ENCODE measurements around the gene FSIP1. TPM values are rescaled to one million over a fixed set of nuclear protein-coding genes. Genes with fewer than 3 reads are reported as not detected.
A peak's percentile ranks its signal among the peaks of the same experiment; 100 is the strongest.

Gene FSIP1
- total RNA-seq, 1 experiment from 2014 or later = 1.0 TPM

GRCh38 chr15:39720081-39720480, 62.6 kb downstream of the FSIP1 start:
- no peak for DNase-seq (ENCODE audit: low spot score)

DNA sequence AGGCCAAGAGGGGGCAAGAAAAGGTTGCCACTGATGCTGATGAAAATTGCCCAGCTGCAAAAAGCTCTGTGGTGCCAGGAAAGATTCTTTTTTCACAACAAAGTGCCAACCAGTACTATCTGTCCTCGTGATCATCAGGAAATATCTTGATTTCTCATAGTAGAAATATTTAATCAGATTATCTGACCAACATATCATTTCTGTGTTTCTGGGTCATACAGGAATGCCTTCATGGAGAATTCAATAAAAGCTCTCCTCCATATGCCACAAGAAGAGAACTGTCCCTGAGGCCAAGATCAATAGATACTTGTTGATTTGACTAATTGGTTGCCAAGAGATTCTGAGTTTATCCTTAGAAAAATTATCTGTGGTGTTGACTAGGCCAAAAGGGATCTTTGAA, 63.5 kb downstream of the FSIP1 start:
- no peak for DNase-seq (ENCODE audit: low spot score)

GRCh38 chr15:39717134-39717533, 65.5 kb downstream of the FSIP1 start:
- no peak for DNase-seq (ENCODE audit: low spot score)

- DNase-seq (ENCODE audit: low spot score) = no peak
Measured at GRCh38 chr15:39714251-39714650, 68.4 kb downstream of the FSIP1 start.

DNA sequence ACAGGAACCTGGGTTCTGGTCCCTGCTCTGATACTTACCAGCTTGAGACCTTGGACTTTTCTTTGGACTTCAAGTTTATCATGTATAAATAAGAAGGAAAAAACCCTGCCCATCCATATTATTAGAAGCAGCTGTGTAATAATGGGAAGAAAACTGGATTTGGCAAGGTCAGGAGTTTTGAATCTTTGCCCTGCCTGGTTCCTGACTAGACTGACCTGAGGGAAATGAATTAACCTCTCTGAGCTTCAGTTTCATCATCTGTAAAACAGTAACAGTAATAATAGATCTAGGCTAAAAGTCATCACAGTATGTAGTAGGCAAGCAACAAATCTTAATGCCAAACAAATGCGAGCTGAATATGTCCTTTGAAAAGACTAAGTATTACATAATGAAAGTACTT, 68.8 kb downstream of the FSIP1 start:
- DNase-seq (ENCODE audit: low spot score) = no peak

GRCh38 chr15:39710681-39711080, 72.0 kb downstream of the FSIP1 start:
- DNase-seq (ENCODE audit: low spot score) = no peak

- DNase-seq (ENCODE audit: low spot score) = no peak
Measured at GRCh38 chr15:39709941-39710340, 72.7 kb downstream of the FSIP1 start.

DNA sequence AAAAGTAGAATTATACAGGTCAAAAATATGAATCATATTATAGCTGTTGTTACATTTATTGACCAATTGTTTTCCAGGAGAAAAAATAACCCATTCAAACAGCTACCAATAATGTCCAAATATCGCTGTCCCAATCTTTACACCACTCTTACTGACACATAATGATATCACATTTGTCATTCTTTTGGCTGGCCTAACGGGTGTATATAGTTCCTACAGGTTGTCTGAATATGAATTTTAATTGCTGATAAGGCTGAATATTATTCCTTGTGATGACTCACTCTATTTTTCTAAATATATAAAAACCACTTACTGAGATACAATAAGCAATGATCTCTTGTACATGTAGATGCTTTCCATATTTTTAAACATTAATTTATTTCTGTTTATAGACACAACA, 76.4 kb downstream of the FSIP1 start:
- no peak for DNase-seq (ENCODE audit: low spot score)

GRCh38 chr15:39704689-39705088, 78.0 kb downstream of the FSIP1 start:
- no peak for DNase-seq (ENCODE audit: low spot score)

- no peak for DNase-seq (ENCODE audit: low spot score)
Measured at GRCh38 chr15:39704235-39704634, 78.4 kb downstream of the FSIP1 start.

- DNase-seq (ENCODE audit: low spot score) = no peak
Measured at GRCh38 chr15:39701988-39702387, 80.7 kb downstream of the FSIP1 start.

DNA sequence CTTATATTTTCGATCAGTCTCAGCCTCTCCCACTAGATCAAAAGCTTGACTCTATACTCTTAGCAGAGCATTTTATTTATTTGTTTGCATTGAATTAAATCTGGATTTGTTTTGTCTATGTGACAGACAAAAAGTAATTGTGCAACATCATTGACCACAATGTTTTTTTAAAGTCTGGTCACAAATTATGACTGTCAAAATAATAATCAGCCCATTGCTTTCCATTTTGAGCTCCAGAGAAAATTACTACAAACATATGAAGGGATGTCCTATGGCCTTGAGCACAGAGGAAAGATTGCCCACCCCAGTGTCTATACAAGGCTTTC, 82.3 kb downstream of the FSIP1 start:
- DNase-seq (ENCODE audit: low spot score) = no peak

DNA sequence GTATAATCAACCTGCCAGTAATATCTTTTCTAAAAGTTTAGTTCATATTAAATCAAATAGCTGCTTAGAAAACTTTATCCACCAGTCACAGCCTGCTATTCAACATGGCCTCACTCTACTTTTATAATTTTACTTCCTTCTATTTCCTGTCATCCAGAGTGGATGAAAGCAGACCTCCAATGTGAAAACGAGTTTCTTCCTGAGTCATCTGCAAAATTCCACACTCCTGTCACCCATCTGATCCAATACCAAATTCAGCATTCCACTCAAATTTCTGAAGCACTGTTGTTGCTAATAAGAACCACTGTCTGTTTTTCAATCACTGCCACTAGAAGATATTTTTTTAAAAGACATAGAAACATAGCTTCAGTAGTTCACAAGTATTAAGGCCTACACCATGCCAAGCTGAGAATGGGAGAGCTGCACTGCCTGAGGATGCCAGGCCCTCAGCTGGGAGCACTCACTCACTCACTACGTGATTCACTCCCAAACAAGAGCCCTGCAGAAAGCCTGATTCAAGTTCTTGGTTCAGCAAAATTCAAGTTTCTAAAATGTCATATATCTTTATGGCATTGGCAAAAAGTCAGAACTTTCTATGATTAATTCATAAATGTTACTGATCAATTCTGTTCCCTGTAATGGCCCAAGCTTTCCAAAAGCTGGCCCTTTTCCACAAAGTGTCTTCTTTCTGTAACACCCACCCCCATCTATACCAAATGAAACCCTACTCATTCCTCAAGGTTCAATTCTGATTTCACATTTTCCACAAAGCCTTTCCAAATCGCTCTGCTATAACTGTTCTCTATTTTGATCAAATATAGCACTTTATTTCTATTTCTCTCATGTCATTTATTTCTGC, 82.9 kb downstream of the FSIP1 start:
- DNase-seq (ENCODE audit: low spot score) = no peak

- no peak for DNase-seq (ENCODE audit: low spot score)
Measured at GRCh38 chr15:39698444-39699390, 83.9 kb downstream of the FSIP1 start.

DNA sequence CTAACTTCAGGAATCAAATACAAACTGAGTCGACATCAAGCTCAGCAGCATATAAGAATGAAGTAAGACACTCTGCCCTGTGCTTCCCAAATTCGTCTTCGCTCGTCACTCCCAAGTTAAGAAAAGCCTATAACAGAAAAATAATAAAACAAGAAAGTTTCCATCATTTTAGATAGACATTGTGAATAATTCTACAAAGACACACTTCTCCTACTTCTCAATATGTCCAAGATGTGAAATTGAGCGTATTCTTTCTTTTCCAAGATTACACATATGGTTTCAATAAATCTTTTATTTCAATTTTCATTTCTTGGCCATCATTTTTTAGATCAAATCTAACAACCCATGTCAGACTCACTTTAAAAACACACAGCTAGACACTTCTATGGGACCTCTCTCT, 85.1 kb downstream of the FSIP1 start:
- no peak for DNase-seq (ENCODE audit: low spot score)

DNA sequence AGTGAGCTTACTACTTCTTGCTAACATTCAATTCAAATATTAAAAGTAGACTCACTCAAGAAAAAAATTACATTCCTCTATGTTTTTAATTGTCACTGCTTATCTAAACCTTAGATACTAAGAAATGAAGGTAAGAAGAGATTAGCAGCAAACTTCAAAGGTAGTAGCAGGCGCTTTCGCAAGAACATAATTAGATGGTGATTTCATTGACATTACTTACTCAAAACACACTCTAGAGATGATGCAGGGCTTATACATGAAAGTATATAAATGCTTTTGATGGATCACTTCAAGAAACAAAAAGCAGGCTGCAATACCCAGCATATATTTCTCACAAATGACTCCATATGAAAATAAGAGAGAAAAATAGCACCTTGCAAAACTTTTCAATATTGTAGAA, 86.8 kb downstream of the FSIP1 start:
- DNase-seq (ENCODE audit: low spot score) = no peak

- DNase-seq (ENCODE audit: low spot score) = no peak
Measured at GRCh38 chr15:39692356-39693327, 90.0 kb downstream of the FSIP1 start.

DNA sequence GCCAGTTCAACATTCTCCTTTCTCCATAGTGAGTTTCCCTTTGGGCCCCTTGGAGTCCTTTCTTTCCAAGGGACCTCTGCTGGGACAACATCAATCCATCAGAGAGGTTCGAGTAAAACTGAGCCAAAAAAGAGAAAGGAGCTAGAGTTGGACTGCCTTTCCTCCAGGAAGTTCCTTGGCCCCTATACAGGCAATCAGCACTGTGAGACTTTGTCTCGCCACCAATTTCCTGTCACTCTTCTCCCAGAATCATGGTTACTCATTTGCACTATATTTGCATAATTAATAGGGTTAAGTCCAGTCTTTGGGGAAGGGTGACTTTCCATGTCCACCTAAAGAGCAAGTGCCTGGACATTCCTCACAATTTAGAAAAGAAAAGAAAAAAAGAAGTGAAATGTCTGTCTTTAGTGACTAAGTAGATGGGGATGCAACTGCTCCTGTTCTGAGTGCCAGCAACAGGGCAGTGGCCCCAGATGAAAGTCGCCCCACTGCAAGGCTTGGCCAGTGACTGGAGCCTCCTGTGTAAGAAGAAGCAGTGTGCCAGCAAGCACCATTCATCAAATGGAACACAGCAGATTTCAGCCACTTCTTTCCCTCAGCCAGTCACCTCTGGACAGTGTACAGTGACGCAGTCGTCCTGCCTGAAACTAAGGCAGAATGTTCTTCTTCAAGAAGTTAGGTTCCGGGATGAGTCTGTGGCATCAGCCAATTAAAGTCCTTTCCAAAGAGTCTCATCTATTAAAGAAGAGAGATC, 91.6 kb downstream of the FSIP1 start:
- DNase-seq (ENCODE audit: low spot score) = no peak

GRCh38 chr15:39687965-39688364, 94.7 kb downstream of the FSIP1 start:
- DNase-seq (ENCODE audit: low spot score) = no peak

DNA sequence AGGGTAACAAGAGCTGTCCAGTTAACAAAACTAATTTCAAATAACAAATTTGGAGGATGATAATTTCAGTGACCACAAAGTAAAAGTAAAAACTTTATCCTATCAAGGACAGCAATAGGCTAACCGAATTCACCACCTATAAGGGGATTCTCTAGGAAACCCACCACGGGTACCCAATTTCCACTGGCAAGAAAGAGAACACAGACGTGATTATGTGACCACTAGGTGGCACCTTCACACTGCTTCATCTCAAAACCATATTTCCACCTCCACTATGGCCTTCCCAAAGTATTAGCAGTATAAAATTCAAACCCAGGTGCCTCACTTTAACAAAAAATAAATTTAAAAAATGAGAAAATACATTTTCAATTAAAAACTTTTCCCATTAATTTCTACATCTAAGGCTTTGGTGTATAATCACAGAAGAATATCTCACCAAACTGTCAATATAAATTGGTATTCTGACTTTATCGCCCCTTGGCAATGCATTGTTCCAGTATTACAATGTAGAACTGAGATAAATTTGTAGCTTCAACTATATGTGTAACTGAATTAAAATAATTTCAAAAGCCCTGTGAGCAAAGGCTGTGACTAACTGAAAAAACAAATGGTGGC, 96.5 kb downstream of the FSIP1 start:
- peak; percentile 45 for DNase-seq (ENCODE audit: low spot score)

GRCh38 chr15:39685367-39685766, 97.3 kb downstream of the FSIP1 start:
- no peak for DNase-seq (ENCODE audit: low spot score)
